Stimulated activated CD4-positive, alpha-beta T cell treated with anti-CD3 and anti-CD28 coated beads, TNF-alpha, amount 100 ng/mL, for 24 hours (primary cell): Measurements from ENCODE around the gene PTPRT.

ENCODE experiments used
- DNase-seq, 3 experiments: peaks; one replicate each; pipeline ENCODE4 v3.0.0-alpha.2; 2020; ENCODE audit warnings: low read depth in 3 of 3

Gene PTPRT

DNA sequence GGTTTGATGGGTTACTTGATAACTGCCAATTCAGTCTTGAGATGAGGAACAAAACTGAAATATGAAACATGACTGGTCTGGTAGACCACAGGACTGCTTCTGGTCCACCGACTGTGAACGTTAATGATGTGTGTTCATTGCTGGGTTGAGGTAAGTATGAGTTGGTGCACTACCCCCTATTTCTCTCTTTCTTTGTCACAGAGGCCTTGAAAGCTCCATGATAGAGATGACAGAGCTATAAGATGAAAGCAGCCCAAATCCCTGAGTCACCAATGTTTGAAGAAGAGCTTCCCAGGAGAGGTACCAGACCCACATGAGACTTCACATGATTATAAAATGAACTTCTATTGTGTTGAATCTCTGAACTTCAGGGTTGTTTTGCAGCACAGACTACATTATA lies 555.5 kb downstream of the PTPRT start:
- DNase-seq, result no peak

DNA sequence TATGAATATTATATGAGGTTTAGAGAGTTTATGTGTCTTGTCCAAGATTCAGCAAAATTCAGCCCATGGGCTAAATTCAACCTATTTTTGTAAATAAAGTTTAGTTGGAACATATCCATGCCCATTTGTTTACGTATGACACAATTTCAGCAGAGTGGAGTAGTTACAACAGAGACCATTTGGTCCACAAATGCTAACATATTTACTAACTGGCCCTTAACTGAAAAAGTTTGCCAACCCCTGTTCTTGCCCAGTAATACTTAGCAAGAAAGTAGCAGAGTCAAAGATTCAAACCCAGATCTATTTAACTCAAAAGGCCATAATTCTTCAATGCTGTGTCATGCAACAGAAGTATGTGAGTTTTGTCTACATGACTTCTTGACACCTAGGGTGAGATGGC lies 561.0 kb downstream of the PTPRT start:
- DNase-seq, result no peak

DNA sequence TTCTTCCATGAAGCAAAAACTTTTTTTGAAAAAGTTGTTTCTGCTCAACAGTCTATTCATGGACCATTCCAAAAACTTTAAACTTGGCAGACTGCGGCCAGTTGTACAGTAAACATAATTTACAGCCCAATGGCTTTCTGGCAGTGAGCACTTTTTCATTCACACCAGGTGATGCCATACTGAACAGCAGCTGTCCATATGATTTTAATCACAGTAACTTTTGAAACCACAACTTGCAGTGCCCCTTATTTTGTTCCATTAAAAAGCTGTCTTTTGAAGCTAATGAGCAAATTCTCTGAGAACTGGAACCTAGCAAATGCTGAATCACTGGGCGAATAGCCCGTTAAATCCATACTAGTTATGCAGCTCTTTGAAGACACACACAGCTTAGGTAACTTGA lies 576.6 kb downstream of the PTPRT start:
- no peak for DNase-seq

DNA sequence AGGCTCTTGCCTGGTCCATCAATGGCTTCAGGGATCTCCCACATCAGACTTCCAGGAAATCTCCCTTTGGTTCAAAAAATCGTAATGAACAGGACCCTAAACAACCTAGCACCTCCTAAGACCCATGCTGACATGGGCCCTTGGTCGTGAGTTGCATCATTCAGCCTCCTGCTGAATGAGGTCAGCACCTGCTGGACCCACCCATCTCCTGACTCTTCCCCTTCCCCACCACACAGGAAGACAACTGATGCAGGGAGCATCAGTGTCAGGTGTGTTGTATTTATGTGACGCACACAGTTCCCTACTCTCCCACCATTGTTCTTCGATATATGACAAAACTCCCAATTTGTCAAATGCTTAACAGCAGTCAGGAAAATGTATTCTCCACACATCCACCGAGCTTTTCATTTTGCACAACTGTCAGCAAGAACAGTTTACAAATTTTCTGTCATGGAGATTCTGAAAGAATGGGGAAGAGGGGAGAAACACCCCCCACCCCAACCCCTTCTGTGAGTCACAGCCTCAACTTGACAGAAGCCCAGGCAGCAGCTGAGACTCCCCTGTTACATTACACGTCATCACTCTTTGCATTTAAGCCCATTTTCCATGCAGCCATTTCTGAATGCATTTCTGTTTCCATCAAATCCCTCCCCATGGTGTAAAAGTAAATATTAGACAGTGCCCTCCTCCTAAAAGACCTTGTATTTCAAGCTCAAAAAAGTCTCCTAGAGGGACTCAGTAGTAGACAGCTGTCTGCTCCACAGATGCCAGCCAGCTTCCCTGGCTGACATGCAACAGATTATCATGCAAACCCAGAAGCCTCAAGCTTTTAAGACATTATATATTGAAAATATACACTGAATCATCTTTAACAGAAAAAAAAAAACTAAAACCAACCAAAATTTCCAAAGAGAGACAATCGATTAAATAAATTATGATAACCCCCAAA lies 577.5 kb downstream of the PTPRT start:
- no peak for DNase-seq

DNA sequence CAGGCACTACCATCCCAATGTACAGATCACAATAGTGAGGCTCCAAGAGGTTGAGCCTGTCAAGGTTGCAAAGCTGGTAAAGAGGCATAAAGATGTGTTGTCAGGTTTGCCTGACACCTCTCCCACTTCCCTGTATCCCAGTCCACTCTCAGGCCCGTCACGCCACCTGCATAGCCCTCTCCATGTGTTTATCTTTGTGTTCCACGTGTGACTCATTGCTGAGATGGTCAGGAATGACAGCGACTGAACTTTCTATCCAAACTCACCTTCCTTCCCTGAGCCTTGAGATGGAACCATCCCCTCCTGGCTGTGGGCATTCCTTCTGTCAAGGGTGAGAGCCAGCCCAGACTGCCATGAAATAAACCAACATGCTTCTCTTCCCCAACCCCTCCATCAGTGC lies 578.3 kb downstream of the PTPRT start:
- DNase-seq, result no peak

DNA sequence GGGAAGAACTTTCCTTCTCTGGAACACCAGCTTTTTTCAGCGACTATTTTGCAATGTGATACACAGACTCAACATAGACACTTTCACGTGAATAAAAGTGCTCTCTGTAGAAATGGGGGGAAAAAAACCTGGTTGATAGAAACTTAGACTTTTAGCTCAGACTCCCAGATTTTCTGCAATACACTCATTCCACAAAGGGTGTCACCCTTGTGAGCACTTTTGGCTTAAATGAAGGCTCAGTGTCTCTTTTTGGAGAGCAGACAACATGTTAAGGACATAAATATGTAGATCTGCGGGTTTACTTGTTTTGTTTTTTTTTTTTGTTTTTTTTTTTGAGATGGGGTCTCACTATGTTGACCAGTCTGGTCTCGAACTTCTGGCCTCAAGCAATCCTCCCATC lies 579.6 kb downstream of the PTPRT start:
- DNase-seq, result no peak

DNA sequence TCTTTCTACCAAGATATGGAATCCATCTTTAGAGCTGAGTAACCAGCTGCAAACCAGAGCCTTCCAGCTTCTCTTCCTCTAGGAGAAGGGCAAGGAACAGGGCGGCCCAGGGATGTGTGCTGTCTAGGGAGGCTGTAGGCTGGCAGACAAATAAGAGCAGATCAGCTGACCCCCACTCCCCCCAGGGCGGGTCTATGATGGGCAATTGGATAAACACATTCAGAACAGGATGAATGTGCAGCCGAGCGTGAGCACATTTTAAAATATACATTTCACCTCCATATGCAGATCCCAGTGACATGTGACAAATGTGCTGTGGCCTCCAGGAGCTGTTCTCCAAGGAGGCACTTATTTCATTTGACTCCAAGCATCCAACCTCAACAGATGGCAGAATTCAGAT lies 580.1 kb downstream of the PTPRT start:
- no peak for DNase-seq

DNA sequence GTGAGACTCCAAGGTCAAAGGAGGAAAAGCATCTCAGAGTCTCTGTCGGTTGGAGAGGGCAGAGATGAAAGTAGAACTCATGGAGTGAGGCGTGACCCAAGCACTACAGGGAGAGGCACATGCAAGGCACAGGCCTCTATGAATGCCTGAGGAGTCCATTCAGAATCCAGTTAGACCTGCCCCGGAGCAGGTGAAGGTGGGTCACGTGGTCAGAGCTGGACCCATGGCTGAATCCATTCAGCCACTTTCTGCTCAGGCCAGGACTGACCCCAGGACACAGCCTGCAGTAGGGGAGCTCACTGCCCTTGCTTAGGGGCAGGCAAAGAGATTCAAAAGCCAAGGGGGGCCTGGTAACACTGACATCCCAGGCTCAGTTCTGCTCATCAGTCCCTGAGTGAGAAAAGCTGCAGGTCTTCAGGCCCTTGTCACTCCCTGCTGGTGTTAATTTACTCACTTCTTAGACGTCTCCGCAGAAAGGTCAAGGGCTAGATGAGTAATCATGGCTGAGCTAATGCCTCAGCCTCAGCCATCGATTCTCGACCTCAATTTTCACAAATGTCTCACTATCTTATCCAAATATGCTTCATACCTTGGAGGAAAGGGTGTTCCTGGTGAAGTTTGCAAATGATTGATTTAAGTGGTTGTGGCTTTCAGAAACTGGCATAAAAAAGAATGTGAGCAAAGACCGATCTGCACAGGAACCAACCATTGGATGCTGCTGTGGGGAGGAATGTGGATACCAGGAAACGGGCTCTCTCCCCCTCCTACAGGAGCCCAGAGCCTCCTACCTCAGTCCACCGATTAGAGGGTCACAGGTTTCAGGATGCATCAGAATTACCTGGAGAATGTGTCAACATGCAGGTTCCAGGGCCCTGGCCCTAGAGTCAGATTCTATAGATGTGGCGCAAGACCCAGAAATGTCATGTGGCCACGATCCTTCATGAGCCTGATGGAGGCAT lies 584.4 kb downstream of the PTPRT start:
- no peak for DNase-seq

DNA sequence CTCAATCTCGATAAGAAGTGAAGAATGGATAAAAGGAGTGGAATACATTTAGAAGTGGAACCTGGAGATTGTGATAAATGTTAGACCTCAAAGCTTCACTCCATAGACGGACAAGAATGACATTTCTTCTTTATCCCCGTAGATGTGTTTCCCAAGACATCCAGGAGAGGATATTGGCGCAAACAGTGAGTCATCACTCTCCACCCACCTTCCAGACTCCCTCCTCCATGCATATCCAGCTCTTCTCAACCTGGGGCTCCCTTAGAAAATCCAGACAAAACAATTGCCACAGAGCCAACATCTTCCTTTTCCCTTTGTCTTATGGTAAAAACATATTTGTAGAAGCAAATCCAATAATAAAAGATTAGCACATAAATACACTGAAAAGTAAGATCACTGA lies 586.1 kb downstream of the PTPRT start:
- DNase-seq, result no peak

DNA sequence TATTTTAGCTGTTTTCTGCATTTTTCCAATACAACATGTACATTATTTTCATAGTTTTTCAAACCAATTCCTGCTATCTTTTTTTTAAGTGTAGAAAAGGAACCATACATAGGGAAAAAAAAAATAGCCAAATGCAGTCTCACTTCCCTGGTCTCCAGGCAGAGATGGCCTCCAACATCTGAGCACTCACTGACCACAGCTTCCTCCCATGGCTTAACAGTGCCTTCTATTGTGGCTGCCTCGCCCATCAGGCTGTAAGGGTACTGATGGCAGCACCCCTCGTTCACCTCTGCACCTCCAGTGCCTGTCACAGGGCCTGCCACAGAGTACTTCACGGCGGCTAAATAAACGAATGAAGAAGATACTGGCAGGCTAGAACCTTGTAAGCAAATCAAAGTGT lies 591.1 kb downstream of the PTPRT start:
- no peak for DNase-seq

DNA sequence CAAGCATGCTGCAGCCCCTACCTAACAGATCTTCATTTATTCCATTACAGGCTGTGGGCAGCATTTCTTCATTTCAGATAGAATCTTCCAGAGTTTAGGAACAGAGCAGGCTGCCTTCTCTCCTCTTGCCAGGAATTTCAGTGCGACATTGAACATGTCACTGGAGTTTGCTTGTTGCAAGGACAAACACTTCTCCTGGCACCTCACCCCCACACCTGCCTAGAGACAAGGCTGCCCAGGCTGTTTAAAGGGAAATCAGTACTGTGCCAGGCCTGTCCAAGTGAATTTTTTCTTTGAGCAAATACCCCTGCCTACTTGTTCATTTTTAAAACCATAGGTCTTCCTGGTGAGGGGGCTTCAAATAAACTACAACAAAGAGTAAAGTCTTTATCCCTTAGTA lies 594.1 kb downstream of the PTPRT start:
- no peak for DNase-seq

DNA sequence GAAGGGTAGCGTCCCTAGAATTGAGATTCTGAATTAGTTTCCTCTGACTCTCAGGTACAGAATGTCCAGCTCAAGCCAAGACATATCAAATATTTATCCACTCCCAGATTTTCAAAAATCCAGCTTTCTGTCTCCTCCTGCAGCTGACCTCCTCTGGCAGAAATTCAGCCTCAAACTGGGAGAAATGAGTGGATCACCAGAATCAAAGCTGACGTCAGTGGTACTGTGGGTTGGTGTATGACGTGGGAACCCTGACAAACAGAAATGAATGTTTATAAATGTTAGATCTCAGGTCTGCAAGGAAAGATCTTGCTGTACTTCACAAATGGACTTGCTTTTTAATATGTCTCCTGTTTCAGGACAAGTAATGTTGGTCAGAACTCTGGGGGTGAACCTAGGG lies 595.0 kb downstream of the PTPRT start:
- no peak for DNase-seq

DNA sequence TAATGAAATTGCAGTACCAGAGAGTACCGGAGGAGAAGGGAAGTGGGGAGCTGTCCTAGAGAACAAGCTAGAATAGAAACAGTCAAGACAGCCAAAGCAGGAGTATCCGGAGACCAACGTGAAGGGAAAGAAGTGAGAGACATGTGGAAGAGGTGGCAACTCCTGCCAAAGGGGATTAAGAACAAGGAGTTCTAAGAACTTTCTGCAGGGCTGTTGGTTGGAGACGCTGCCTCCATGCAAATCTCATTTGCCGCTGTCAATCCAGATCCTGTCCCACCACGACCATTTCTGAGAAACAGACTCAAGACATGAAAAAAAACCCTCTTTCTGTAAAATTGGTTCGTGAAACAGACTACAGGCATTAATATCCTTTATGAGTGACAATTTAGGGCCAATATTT lies 595.7 kb downstream of the PTPRT start:
- no peak for DNase-seq

DNA sequence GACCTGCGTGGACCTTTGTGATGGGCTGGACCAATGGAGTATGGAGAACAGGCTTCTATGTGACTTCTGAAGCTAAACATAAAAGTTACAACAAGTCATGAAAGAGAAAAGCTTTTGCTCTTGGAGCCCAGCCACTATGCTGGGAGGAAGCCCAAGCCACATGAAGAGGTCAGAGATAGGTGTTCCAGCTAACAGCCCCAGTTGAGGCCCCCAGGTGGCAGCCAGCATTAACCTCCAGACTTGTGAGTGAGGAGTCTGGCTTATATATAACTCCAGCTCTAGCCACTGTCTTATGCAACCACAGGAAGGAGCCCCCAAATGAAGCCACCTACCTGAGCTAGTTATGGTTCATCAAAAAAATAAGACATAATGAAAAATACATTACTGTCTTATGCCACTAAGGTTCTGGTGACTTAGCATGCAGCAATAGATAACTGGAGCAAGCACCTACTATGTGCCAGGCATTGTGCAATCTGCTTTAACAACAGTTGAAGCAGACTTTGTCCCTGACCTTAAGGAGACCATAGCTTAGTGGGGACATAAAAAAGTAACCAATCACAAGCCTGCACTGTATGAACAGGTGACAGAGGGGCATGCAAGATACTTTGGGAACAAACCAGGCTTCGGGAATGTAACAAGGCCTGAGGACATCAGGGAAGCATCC lies 599.6 kb downstream of the PTPRT start:
- no peak for DNase-seq

DNA sequence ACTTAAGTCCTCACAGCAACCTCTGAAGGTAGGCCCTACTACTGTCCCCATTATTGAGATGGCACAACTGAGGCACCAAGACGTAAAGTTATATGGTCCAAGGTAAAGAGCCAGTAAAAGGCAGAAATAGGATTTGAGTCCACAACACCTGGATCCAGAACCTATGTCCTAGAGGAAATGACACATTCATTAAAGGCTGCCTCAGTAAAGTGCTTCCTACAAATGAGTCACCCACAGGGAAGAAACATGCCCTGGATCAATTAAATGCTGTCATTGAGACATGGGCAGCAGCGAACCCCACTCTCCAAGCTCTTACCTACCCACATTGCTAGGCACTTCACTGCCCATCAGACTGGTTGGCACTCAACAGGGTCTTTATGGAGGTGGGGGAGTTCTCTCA lies 600.9 kb downstream of the PTPRT start:
- DNase-seq, result no peak

DNA sequence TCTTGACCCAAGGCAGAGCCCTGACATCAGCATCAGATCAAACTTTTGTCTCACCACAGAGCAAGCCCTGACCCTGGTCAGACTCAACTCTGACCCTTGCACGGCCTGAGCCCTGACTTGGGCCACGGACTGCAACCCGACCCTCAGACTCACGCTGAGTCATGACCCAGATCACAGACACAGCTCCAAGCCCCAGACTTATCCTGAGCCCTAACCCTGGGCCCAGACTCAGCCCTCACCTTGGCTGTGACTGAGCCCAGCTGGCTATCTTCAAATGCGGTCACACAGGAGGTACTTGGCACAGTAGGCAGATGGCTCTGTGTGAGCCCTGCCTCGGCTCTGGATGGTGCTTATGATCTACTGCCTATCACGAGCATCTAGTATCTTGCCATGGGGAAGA lies 602.3 kb downstream of the PTPRT start:
- DNase-seq, result no peak

DNA sequence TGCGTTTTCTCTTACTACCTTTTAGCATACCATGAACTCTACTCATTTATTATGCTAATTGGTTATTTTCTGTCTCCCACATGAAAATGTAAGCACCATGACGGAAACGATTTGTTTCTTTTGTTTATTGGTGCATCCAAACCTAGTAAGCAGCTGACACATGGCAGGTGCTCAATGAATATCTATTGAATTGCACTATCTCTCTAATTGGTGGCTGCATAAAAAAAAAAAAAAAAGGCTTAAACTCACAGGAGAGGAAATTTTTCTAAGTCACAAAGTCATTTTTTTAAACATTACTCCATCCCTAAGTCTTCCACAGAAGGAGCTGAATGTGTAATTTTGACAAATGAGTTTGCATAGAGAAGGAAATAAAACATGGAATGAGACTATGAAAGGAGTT lies 608.4 kb downstream of the PTPRT start:
- no peak for DNase-seq

DNA sequence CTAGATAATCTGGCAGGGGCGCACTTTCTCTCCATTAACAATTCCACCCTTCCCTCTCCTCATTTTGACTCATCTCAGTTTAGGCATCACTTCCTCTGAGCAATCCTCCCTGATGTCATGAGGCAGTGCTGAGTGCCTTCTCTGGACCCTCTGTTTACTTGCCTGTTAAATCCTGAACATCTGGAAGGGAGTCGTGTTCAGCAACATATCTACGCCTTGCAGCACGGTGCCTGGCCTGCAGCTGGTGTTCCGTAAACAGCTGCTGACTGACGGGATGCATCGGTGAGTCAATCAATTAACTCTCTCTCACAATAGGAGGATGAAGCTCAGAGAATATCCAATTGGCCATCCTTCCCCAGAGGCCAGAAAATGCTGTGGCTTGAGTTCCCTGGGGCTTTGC lies 613.5 kb downstream of the PTPRT start:
- no peak for DNase-seq

DNA sequence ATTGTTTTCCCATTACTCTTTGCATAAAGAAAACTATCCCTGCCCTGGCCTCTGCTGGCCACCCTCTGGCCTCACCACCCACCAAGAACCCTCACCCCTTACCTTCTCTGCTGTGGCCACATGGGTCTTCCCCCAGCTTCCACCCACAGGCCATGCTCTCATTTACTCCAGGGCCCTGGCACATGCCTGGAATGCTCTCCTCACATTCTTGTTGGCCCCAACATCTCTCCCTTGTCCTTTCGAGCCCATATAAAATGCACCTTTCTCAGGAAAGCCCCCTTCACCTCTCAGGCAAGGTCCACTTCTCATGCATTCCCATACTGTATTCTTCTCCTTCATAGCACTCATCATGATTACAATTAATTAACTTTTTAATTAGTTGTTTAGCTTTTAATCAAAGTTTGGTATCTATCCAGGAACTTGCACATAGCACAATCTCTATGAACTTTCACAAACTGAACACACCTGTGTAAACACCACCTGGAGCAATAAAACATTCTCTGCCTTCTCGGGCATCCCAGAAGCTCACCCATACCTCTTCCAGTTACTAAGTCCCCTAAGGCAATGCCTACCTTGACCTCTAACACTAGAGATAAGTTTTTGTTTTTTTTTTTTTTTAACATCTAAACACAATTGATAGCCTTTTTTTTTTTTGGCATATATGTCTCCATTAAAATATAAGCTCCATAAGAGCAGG lies 617.2 kb downstream of the PTPRT start:
- DNase-seq, result no peak

DNA sequence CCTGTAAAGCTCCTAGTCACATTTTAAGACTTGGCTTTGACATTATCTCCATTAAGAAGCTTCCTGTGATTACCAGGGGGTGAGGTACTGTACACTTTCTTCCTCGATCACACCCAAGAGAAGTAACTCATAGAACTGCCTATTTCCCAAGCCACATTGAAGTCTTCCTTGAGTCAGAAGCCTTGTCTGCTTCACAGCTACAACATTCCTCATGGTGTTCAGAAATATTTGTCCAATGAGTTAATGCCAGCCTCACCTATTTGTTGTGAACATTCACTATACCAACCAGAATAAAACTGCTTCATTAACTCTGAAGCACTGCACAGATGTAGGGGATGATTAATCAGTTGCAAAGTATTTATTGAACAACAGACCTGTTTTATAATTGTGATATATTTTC lies 622.3 kb downstream of the PTPRT start:
- no peak for DNase-seq

DNA sequence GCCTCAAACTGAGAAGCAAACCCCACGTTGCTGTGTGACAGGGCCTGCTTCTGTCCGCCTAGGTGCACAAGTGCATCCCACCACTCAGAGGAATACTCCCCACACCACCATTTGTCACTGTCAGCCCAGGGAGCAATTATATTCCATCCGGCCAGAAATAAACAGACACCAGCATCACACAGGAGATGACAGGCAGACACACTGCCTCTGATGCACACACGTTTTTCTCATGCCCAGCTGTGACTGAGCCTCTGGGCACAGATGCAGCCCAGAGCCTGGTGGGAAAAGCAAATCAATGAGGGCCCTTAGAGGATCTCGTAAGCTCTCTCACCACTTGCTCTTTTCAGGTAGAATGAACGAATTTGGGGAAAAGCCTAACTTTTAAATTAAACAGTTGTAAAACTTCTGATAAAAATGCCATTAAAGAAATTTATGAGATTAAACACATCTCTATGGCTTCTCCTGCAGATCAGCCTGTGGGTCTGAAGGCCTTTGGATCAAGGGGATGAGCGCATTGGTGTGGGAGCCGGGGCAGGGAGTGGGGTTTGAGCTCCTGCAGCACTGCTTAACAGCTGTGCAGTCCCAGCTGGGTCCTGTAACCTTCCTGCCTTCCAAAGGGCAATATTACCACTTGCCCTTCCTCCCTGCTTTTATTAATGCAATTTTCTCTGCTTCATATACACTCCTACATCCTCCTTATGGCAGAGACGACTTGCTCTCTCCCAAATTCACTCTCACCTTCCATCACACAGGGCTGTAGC lies 624.3 kb downstream of the PTPRT start:
- DNase-seq, result no peak
